Measurements from ENCODE around the gene SERPINA1.

Gene SERPINA1

DNA sequence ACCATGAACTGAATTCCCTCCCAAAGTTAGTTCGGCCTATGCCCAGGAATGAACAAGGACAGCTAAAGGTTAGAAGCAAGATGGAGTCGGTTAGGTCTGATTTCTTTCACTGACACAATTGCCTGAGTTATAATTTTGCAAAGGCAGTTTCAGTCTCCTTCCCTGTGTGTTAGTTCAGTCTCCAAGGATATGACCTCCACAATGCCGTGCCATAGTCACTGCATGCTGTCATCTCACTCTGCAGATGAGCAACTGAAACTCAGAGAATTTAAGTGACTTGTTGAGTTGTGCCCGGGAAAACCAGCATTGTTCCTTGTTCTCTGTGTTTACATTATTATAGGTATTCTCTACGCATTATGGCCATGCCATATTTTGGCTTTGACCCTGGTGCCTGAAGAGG, 10.1 kb upstream of the SERPINA1 start:
- TF ChIP-seq, protein P1, sequence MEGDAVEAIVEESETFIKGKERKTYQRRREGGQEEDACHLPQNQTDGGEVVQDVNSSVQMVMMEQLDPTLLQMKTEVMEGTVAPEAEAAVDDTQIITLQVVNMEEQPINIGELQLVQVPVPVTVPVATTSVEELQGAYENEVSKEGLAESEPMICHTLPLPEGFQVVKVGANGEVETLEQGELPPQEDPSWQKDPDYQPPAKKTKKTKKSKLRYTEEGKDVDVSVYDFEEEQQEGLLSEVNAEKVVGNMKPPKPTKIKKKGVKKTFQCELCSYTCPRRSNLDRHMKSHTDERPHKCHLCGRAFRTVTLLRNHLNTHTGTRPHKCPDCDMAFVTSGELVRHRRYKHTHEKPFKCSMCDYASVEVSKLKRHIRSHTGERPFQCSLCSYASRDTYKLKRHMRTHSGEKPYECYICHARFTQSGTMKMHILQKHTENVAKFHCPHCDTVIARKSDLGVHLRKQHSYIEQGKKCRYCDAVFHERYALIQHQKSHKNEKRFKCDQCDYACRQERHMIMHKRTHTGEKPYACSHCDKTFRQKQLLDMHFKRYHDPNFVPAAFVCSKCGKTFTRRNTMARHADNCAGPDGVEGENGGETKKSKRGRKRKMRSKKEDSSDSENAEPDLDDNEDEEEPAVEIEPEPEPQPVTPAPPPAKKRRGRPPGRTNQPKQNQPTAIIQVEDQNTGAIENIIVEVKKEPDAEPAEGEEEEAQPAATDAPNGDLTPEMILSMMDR (IDR thresholded peaks at IDR 0.05; ENCODE audit: borderline replicate concordance, control extremely low read depth, extremely low read depth, insufficient read depth, missing control alignments): no peak
- no peak for DNase-seq (ENCODE audit: low spot score)
- in situ Hi-C loops (cut with MboI; ENCODE audit: low sequenced_read_pairs, unreplicated experiment): no loop called here

DNA sequence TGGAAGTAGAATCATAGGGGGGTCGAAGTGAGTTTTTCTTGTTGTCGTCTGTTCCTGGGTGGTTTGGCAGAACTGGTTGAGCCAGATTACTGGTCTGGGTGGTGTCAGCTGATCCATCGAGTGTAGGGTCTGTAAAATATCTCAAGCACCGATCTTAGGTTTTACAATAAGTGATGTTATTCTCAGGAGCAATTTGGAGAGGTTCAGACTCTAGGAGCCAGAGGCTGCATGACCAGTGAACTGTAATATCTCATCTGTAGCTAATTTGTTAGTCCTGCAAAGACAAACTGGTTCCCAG, 9.7 kb upstream of the SERPINA1 start:
- no peak for DNase-seq (ENCODE audit: low spot score)
- in situ Hi-C loops (cut with MboI; ENCODE audit: low sequenced_read_pairs, unreplicated experiment): no loop called here
- TF ChIP-seq, protein P1 (IDR thresholded peaks at IDR 0.05; ENCODE audit: borderline replicate concordance, control extremely low read depth, extremely low read depth, insufficient read depth, missing control alignments): no peak

GRCh38 chr14:94397289-94398181, 9.1 kb upstream of the SERPINA1 start:
- DNase-seq (ENCODE audit: low spot score): no peak
- in situ Hi-C loops (cut with MboI; ENCODE audit: low sequenced_read_pairs, unreplicated experiment): no loop called here
- TF ChIP-seq, protein P1 (IDR thresholded peaks at IDR 0.05; ENCODE audit: borderline replicate concordance, control extremely low read depth, extremely low read depth, insufficient read depth, missing control alignments): no peak

- in situ Hi-C loops (cut with MboI; ENCODE audit: low sequenced_read_pairs, unreplicated experiment): no loop called here
- no peak for DNase-seq (ENCODE audit: low spot score)
- TF ChIP-seq, protein P1 (IDR thresholded peaks at IDR 0.05; ENCODE audit: borderline replicate concordance, control extremely low read depth, extremely low read depth, insufficient read depth, missing control alignments): no peak
Observed at GRCh38 chr14:94396628-94397225, 8.3 kb upstream of the SERPINA1 start.

DNA sequence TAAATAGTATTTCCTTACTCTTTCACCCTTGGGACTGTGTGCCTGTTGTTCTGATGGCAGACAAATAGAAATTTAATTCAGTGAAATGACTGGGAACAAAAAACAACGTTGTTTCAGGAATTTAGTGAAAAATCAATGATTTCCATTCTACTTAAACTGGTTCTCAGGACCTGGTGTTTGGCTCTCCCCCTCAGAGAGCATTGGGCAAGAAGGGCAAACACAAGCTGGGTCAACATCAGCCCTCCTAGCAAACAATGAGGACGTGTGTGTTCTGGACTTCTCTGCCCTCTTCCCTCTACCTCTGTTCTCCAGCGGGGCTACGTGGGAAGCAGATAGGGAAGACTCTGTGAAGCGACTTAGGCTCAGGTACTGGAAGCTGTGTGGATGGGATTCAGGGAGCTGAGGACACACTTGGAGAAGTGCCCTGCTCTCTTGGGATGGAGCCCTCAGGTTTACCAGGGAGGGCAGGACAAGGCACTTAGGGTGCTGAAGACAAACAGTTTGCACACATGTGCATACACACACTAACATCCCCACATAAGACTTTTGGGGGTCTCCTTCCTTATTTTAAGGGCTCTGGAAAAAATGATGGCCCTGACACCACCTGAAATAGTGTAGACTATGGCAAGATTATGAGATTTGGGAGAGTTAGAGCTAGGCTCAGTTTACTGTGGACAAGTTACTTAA, 7.6 kb upstream of the SERPINA1 start:
- DNase-seq (ENCODE audit: low spot score): no peak
- TF ChIP-seq, protein P1 (IDR thresholded peaks at IDR 0.05; ENCODE audit: borderline replicate concordance, control extremely low read depth, extremely low read depth, insufficient read depth, missing control alignments): no peak
- in situ Hi-C loops (cut with MboI; ENCODE audit: low sequenced_read_pairs, unreplicated experiment): no loop called here

- in situ Hi-C loops (cut with MboI; ENCODE audit: low sequenced_read_pairs, unreplicated experiment): no loop called here
- TF ChIP-seq, protein P1 (IDR thresholded peaks at IDR 0.05; ENCODE audit: borderline replicate concordance, control extremely low read depth, extremely low read depth, insufficient read depth, missing control alignments): no peak
- DNase-seq (ENCODE audit: low spot score): no peak
Observed at GRCh38 chr14:94395282-94395887, 7.0 kb upstream of the SERPINA1 start.

All from GM13976 (cell line).